ENCODE data around the gene VASP.

GRCh38 chr19:45517238-45517637 is 10.0 kb downstream of the VASP start:
- TF ChIP-seq ZBTB7A (CRISPR knock-in tag; IDR thresholded peaks at IDR 0.05) (no peak), ZNF850 (CRISPR knock-in tag; conservative IDR thresholded peaks at IDR 0.05) (no peak), KLF16 (CRISPR knock-in tag; IDR thresholded peaks at IDR 0.05) (no peak), MAX (IDR thresholded peaks at IDR 0.05) (no peak), HDAC2 (CRISPR knock-in tag; IDR thresholded peaks at IDR 0.05) (no peak)
